ENCODE results near the gene POC1A.
"Not testable (repeated sequence)": the region's sequence is repeated elsewhere in the genome, so short reads cannot be mapped to it uniquely, and the experiment has no call there.

The POC1A gene

DNA sequence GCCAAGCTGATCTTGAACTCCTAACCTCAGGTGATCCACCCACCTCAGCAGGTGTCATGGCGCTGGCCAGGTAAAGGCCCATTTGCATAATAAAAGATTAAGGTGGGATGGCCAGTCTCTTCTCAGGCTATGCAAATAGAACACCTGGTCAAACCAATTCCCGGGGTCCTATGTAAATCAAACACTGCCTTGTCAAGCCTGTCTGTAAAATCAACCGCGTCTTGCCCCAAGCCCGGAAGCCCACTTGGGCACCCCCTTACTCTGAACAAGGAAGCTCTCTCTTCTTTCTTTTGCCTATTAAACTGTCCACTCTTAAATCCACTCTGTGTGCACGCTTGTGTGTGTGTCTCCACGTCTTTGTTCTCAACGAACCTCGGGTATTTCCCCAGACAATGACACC lies 13.0 kb upstream of the POC1A start:
- no peak for DNase-seq (ENCODE audit: low read depth, low spot score)
- POLR2A ChIA-PET: no interaction called here
- CTCF ChIA-PET: interaction anchor here (1.1 to 1.6 kb wide), 3 partner anchors 53 to 166 kb away, joined by 3 to 6 read pairs (median 5); no protein-coding TSS in a partner anchor
- TF ChIP-seq, protein P1, sequence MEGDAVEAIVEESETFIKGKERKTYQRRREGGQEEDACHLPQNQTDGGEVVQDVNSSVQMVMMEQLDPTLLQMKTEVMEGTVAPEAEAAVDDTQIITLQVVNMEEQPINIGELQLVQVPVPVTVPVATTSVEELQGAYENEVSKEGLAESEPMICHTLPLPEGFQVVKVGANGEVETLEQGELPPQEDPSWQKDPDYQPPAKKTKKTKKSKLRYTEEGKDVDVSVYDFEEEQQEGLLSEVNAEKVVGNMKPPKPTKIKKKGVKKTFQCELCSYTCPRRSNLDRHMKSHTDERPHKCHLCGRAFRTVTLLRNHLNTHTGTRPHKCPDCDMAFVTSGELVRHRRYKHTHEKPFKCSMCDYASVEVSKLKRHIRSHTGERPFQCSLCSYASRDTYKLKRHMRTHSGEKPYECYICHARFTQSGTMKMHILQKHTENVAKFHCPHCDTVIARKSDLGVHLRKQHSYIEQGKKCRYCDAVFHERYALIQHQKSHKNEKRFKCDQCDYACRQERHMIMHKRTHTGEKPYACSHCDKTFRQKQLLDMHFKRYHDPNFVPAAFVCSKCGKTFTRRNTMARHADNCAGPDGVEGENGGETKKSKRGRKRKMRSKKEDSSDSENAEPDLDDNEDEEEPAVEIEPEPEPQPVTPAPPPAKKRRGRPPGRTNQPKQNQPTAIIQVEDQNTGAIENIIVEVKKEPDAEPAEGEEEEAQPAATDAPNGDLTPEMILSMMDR (IDR thresholded peaks at IDR 0.05; ENCODE audit: insufficient read depth, low read length, missing control alignments): no peak
- no peak overlapping the region for H3K4me3 ChIP-seq (ENCODE audit: low read depth, low read length)

DNA sequence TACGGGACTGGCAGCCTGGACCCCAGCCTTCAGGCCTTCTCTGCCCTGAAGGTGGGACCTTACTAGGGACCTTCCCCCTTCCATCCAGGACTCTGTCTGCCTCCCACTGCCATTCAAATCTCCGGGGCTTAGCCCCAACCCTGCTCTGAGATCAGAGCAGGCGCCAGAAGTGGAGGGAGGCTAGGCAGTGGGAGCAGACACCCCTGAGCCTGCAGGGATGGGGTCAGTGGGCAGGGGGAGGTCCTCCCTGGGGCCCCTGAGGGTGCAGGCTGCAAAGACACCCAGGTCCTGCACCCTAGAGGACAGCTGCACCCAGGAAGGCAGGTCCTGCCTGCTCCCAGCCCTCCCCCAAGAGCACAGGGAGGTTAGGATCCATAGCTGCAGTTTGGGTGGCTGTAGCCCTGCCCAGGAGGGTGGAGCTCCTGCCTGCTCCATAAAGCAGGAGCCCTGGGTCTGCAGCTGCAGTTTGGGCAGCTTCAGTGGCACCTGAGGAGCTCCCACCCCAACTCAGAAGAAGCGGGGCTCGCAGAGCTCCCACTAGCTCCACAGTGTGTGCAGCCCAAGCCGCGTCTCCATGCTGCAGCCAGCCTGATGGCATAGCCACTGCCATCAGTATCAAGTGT lies 8.1 kb upstream of the POC1A start:
- CTCF ChIA-PET: interaction anchor here (1.0 to 2.4 kb wide), 3 partner anchors 9 to 177 kb away, joined by 3 to 7 read pairs (median 5); no protein-coding TSS in a partner anchor
- POLR2A ChIA-PET: no interaction called here

DNA sequence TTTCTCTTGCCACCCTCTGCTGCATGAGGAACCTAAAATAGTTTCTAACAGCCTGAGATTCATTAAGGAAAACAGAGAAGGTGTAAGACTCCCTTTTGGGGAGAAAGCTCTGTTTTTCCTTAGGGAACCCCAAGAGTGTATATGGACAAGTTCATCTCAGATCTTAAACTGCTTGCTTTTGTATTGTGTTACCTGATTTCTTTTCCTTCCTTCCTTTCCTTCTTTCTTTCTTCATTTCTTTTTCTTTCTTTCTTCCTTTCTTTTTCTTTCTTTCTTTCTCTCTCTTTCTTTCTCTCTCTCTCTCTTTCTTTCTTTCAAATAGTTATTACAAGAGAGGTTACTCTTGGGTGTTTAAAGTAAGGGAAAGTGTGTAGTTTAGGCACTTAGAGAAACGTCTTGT lies 5.3 kb upstream of the POC1A start:
- no peak for DNase-seq (ENCODE audit: low read depth, low spot score)
- H3K4me3 ChIP-seq (ENCODE audit: low read depth, low read length): no peak overlapping the region
- TF ChIP-seq, protein P1 (IDR thresholded peaks at IDR 0.05; ENCODE audit: insufficient read depth, low read length, missing control alignments): no peak
- CTCF ChIA-PET: interaction anchor here (1.2 kb wide), 1 partner anchor 158 kb away, joined by 3 read pairs; no protein-coding TSS in a partner anchor
- POLR2A ChIA-PET: no interaction called here

More for the DNA sequence above, 8.1 kb upstream of the POC1A start:
- no peak for DNase-seq (ENCODE audit: low read depth, low spot score)
- TF ChIP-seq, protein P1 (IDR thresholded peaks at IDR 0.05; ENCODE audit: insufficient read depth, low read length, missing control alignments): no peak
- H3K4me3 ChIP-seq (ENCODE audit: low read depth, low read length): no peak overlapping the region

DNA sequence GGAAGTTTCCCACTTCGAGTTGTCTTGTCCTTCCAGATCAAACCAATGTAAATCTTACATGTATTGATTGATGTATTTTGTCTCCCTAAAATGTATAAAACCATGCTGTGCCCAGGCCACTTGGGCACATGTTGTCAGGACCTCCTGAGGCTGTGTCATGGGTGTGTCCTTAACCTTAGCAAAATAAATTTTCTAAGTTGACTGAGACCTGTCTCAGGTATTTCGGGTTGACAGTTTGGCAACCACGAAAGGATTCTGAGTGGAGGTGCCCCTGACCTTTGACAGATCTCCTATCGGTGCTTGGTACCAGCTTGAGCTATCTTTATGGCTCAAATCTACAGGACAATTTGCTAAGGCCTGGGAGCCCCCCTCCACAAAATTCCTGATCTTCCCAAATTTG lies 1.7 kb upstream of the POC1A start:
- no peak for DNase-seq (ENCODE audit: low read depth, low spot score)
- ChIA-PET POLR2A (no interaction called here), CTCF (interaction anchor here (3.0 kb wide), 1 partner anchor 153 kb away, joined by 23 read pairs; no protein-coding TSS in a partner anchor)
- H3K4me3 ChIP-seq (ENCODE audit: low read depth, low read length): no peak overlapping the region
- TF ChIP-seq, protein P1 (IDR thresholded peaks at IDR 0.05; ENCODE audit: insufficient read depth, low read length, missing control alignments): no peak

DNA sequence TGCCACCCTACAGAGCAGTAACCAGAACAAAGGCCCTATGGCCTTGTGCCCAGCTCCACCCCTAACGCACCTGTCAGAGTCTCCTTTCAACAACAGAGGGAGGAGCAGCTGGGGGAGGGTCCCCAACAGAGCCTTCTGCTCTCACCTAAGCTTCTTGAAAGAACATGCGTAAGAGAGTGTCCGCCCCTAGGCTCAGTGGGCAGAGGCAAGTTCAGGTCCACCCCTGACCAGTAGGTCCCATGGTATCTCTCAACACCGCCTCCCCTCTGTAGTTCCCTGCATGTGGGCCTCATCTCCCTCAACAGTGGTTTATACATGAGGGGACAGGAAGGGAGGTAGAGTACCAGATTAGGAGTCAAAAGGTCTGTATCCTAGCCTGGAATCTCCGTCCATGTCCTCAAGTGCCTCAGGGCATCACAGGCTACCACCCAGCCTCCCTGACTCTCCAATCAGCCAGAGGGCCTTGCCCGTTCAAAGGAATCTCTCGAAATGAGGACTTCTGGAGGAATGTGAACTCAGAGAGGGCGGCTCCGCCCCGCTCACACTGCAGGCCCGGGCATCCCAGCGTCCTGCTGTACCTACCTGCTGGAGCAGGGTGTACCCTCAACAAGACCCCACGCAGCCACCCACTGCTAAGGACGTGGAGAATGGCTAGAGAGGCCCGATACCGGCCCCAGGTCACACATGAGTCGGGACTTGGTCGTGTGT lies 680 bp downstream of the POC1A start:
- TF ChIP-seq, protein P1 (IDR thresholded peaks at IDR 0.05; ENCODE audit: insufficient read depth, low read length, missing control alignments): no peak
- ChIA-PET POLR2A (interaction anchor here (1.2 to 1.3 kb wide), 3 partner anchors 44 to 158 kb away, joined by 3 to 11 read pairs (median 3); partner anchors contain the start of gene RPL29), CTCF (interaction anchor here (0.8 to 21.0 kb wide), 5 partner anchors 9 to 151 kb away, joined by 4 to 725 read pairs (median 14); no protein-coding TSS in a partner anchor)
- DNase-seq (ENCODE audit: low read depth, low spot score): no peak
- peak overlapping the region; percentile 90 for H3K4me3 ChIP-seq (ENCODE audit: low read depth, low read length)

DNA sequence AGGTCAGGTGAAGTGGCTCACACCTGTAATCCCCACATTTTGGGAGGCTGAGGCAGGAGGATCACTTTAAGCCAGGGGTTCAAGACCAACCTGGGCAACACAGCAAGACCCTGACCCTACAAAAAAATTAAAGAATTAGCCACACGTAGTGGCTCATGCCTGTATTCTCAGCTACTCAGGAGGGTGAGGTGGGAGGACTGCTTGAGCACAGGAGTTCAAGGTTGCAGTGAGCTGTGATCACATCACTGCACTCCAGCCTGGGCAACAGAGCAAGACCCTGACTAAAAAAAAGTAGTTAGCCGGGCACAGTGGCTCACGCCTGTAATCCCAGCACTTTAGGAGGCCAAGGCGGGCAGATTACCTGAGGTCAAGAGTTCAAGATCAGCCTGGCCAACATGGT lies 2.2 kb downstream of the POC1A start:
- CTCF ChIA-PET: interaction anchor here (2.0 to 21.0 kb wide), 2 partner anchors 9 to 143 kb away, joined by 8 to 725 read pairs; no protein-coding TSS in a partner anchor
- H3K4me3 ChIP-seq (ENCODE audit: low read depth, low read length); DNase-seq (ENCODE audit: low read depth, low spot score); POLR2A ChIA-PET: not testable (repeated sequence)
